ENCODE measurements around the gene ABCC1.
"Not testable (repeated sequence)": the region's sequence is repeated elsewhere in the genome, so short reads cannot be mapped to it uniquely, and the experiment has no call there.

GRCh38 chr16:15918314-15918713 is 31.1 kb upstream of the ABCC1 start:
- not testable (repeated sequence) for TF ChIP-seq EP300 (IDR thresholded peaks at IDR 0.05; ENCODE audit: borderline replicate concordance in 1 of 2, low read depth in 1 of 2, low read length in 1 of 2); CTCF (IDR thresholded peaks at IDR 0.05); RFX5 (IDR thresholded peaks at IDR 0.05; ENCODE audit: low read length); EZH2phosphoT487 (IDR thresholded peaks at IDR 0.05; ENCODE audit: borderline replicate concordance, low read depth); POLR2AphosphoS5 (IDR thresholded peaks at IDR 0.05; ENCODE audit: low read depth, low read length)

All from SK-N-SH (cell line).